CD4-positive, alpha-beta T cell (primary cell): ENCODE data around the gene TFR2. TPM values are rescaled to one million over a fixed set of nuclear protein-coding genes. Genes with fewer than 3 reads are reported as not detected.

Experiments
- ATAC-seq: fragments of 200-7000 bp; cut with Tn5 transposase; one replicate; pipeline ENCODE4 v1.10.0; 2022; ENCODE audit warnings: mild to moderate bottlenecking; ENCODE audit not compliant: poor library complexity
- CTCF ChIA-PET: fragments of 350-600 bp; sonication (Branson Sonifier 250); formaldehyde crosslinking; loops from one replicate; lab custom pipeline; 2021; ENCODE audit warnings: antibody characterized with exemption, inconsistent platforms; lab: Charles Lee
- POLR2A ChIA-PET: fragments of 350-600 bp; sonication (Branson Sonifier 250); formaldehyde crosslinking; loops from one replicate; lab custom pipeline; 2021; ENCODE audit warnings: antibody characterized with exemption, inconsistent platforms; lab: Charles Lee
- DNase-seq, 14 experiments: peaks; one replicate each; pipeline ENCODE4 v3.0.0-alpha.2; 2013 to 2020; ENCODE audit warnings: mixed read lengths in 2 of 14
- H3K27ac ChIP-seq, 2 donors: one replicate each; pipeline versions ENCODE4 v1.5.1 to v1.7.0; 2013; ENCODE audit warnings: low read length in 2 of 2, low read depth in 1 of 2, mild to moderate bottlenecking in 1 of 2
- H3K27me3 ChIP-seq, 2 experiments: 1 replicate in 1 of 2; 2 replicates in 1 of 2; pipeline versions ENCODE4 v1.6.1 to v1.7.0; 2013; ENCODE audit warnings: low read length in 2 of 2, control low read depth in 1 of 2, mild to moderate bottlenecking in 1 of 2, moderate library complexity in 1 of 2; ENCODE audit not compliant: insufficient read depth in 2 of 2, control insufficient read depth in 1 of 2
- H3K36me3 ChIP-seq: one replicate; pipeline ENCODE4 v1.6.1; 2013; ENCODE audit warnings: low read length, control low read depth; ENCODE audit not compliant: insufficient read depth
- H3K4me1 ChIP-seq: one replicate; pipeline ENCODE4 v1.6.1; 2013; ENCODE audit warnings: low read length, control low read depth; ENCODE audit not compliant: insufficient read depth
- H3K4me3 ChIP-seq: one replicate; pipeline ENCODE4 v1.5.1; 2013; ENCODE audit warnings: mild to moderate bottlenecking, low read length, moderate library complexity
- H3K9me3 ChIP-seq, 2 experiments: 1 replicate in 1 of 2; 2 replicates in 1 of 2; pipeline versions ENCODE4 v1.6.1 to v1.7.0; 2013; ENCODE audit warnings: low read length in 2 of 2, mild to moderate bottlenecking in 2 of 2, control low read depth in 1 of 2, moderate library complexity in 1 of 2; ENCODE audit not compliant: control insufficient read depth in 1 of 2, insufficient read depth in 1 of 2
- H3K27ac Mint-ChIP-seq: one replicate; pipeline ENCODE4 v1.8.0; 2020; ENCODE audit warnings: mixed read lengths
- H3K27me3 Mint-ChIP-seq: one replicate; pipeline ENCODE4 v1.8.0; 2021; ENCODE audit warnings: mixed read lengths
- H3K36me3 Mint-ChIP-seq: one replicate; pipeline ENCODE4 v1.8.0; 2021; ENCODE audit warnings: low read depth, mixed read lengths
- H3K4me1 Mint-ChIP-seq: one replicate; pipeline ENCODE4 v1.8.0; 2021; ENCODE audit warnings: low read depth, mixed read lengths
- H3K4me3 Mint-ChIP-seq: one replicate; pipeline ENCODE4 v1.8.0; 2020; ENCODE audit warnings: mild to moderate bottlenecking, mixed read lengths
- H3K9me3 Mint-ChIP-seq: one replicate; pipeline ENCODE4 v1.8.0; 2020; ENCODE audit warnings: mixed read lengths
- CTCF ChIP-seq: fragments of 200-600 bp; IDR thresholded peaks from one replicate; pipeline ENCODE4 v1.8.0; 2022; ENCODE audit warnings: antibody characterized with exemption, mild to moderate bottlenecking
- intact Hi-C, 2 experiments: fragments of 100-400 bp; cut with DNase I in 1 of 2; cut with micrococcal nuclease in 1 of 2; formaldehyde crosslinking; loops; one replicate each; pipeline versions ENCODE4 v1.15.1 to v1.9.0; 2023 to 2025; cut with DNase I, micrococcal nuclease
- total RNA-seq, 174 experiments: library from RNA in 2 of 174; stranded (reverse) in 2 of 174; gene quantifications; one replicate each; pipeline ENCODE4 v1.2.3 and lab custom pipeline; 2021 to 2026

Gene TFR2
- total RNA-seq, 2 experiments from 2014 or later, result 1.7 to 2.3 TPM

GRCh38 chr7:100590077-100590737 is 51.1 kb downstream of the TFR2 start:
- DNase-seq (no peak), ATAC-seq (no peak)
- Mint-ChIP-seq H3K9me3 (no peaks in the 10 kb centered on the region), H3K4me3 (no peak overlapping the region), H3K4me1 (peaks cover 15% of the 10 kb centered on the region), H3K27me3 (no peaks in the 10 kb centered on the region), H3K36me3 (peaks cover 5% of the 10 kb centered on the region), H3K27ac (no peak overlapping the region)
- ChIA-PET CTCF (interaction anchor here (1.7 kb wide), 1 partner anchor 21 kb away, joined by 5 read pairs; no protein-coding TSS in a partner anchor), POLR2A (no interaction called here)
- Histone ChIP-seq H3K36me3 (no peaks in the 10 kb centered on the region), H3K27me3 (peaks cover 0 to 5% of the 10 kb centered on the region in 2 experiments), H3K9me3 (no peaks in the 10 kb centered on the region), H3K4me1 (peaks cover 14% of the 10 kb centered on the region), H3K27ac (no peak overlapping the region), H3K4me3 (no peak overlapping the region)
- no peak for TF ChIP-seq CTCF
- intact Hi-C loops, result no loop called here

- Mint-ChIP-seq H3K4me3 (peak overlapping the region; percentile 65), H3K27me3 (no peaks in the 10 kb centered on the region), H3K4me1 (peaks cover 16% of the 10 kb centered on the region), H3K36me3 (peaks cover 6% of the 10 kb centered on the region), H3K27ac (no peak overlapping the region), H3K9me3 (no peaks in the 10 kb centered on the region)
- DNase-seq (no peak), ATAC-seq (no peak)
- no peaks in the 10 kb centered on the region for H3K36me3 ChIP-seq
- peaks cover 22% of the 10 kb centered on the region for H3K4me1 ChIP-seq
- peaks cover 0 to 5% of the 10 kb centered on the region in 2 experiments for H3K27me3 ChIP-seq
- intact Hi-C loops, result no loop called here
- no peak overlapping the region for H3K27ac ChIP-seq
- TF ChIP-seq CTCF, result no peak
- no peaks in the 10 kb centered on the region for H3K9me3 ChIP-seq
- ChIA-PET CTCF (interaction anchor here (1.2 to 1.7 kb wide), 2 partner anchors 21 to 116 kb away, joined by 3 to 5 read pairs; no protein-coding TSS in a partner anchor), POLR2A (interaction anchor here (0.7 kb wide), 1 partner anchor 16 kb away, joined by 4 read pairs; no protein-coding TSS in a partner anchor)
- H3K4me3 ChIP-seq, result no peak overlapping the region
Measured at GRCh38 chr7:100589341-100589947, 51.9 kb downstream of the TFR2 start.

- Mint-ChIP-seq H3K36me3 (peaks cover 12% of the 10 kb centered on the region), H3K4me3 (peak overlapping the region; percentile 81), H3K9me3 (no peaks in the 10 kb centered on the region), H3K27me3 (no peaks in the 10 kb centered on the region), H3K27ac (peak overlapping the region; percentile 54), H3K4me1 (peaks cover 23% of the 10 kb centered on the region)
- Histone ChIP-seq H3K27ac (no peak overlapping the region), H3K36me3 (no peaks in the 10 kb centered on the region), H3K4me3 (no peak overlapping the region), H3K4me1 (peaks cover 30% of the 10 kb centered on the region), H3K9me3 (no peaks in the 10 kb centered on the region), H3K27me3 (peaks cover 0 to 5% of the 10 kb centered on the region in 2 experiments)
- ATAC-seq, result no peak
- intact Hi-C loops, result loop anchor here in 1 of 2 experiments (1.0 kb wide), 1 partner anchor 24 kb away; no protein-coding TSS in a partner anchor
- TF ChIP-seq CTCF, result peak; percentile 48
- peak in 2 of 14 experiments; percentile 39 to 49 for DNase-seq
- CTCF ChIA-PET, result interaction anchor here (0.7 to 1.7 kb wide), 7 partner anchors 10 to 160 kb away, joined by 3 to 5 read pairs (median 3); no protein-coding TSS in a partner anchor
- POLR2A ChIA-PET, result interaction anchor here (1.2 kb wide), 1 partner anchor 20 kb away, joined by 3 read pairs; no protein-coding TSS in a partner anchor
Measured at GRCh38 chr7:100588438-100588837, 52.9 kb downstream of the TFR2 start.
